ENCODE results near the gene KDR.

Gene KDR

DNA sequence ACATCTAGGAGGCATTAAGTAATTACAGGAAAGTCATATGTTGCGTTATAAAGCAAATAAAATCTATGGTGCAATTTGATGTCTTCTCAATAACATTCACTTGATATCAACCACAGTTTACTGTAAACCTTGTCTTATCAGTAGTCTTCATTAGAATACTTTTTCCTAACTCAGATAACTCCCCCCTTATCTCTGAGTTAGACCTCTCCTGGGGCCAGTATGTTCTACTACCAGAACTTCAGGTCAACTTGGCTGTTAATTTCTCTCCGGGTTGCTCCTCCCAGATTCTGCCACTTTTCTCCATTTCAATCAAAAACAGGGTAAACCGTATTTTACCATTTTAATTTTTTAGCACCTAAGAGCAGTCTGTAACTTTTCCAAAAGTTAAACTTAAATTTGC lies 50.0 kb downstream of the KDR start:
- ATAC-seq (ENCODE audit: insufficient read depth, low read depth), result no peak
- TF ChIP-seq, protein P1, sequence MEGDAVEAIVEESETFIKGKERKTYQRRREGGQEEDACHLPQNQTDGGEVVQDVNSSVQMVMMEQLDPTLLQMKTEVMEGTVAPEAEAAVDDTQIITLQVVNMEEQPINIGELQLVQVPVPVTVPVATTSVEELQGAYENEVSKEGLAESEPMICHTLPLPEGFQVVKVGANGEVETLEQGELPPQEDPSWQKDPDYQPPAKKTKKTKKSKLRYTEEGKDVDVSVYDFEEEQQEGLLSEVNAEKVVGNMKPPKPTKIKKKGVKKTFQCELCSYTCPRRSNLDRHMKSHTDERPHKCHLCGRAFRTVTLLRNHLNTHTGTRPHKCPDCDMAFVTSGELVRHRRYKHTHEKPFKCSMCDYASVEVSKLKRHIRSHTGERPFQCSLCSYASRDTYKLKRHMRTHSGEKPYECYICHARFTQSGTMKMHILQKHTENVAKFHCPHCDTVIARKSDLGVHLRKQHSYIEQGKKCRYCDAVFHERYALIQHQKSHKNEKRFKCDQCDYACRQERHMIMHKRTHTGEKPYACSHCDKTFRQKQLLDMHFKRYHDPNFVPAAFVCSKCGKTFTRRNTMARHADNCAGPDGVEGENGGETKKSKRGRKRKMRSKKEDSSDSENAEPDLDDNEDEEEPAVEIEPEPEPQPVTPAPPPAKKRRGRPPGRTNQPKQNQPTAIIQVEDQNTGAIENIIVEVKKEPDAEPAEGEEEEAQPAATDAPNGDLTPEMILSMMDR (IDR thresholded peaks at IDR 0.05; ENCODE audit: borderline replicate concordance, extremely low read depth, low read length, poor library complexity, severe bottlenecking), result no peak
- no peak for TF ChIP-seq EZH2 (IDR thresholded peaks at IDR 0.05; ENCODE audit: borderline replicate concordance, low read depth, low read length, severe bottlenecking)
- no peaks in the 10 kb centered on the region for H3K9me3 ChIP-seq (ENCODE audit: insufficient read depth, low read length, severe bottlenecking)
- no peak overlapping the region for H2AFZ ChIP-seq (ENCODE audit: low read depth, low read length)
- no peak overlapping the region for H3K4me2 ChIP-seq (ENCODE audit: insufficient read depth, low read length)
- peaks cover 3% of the 10 kb centered on the region for H3K27me3 ChIP-seq (ENCODE audit: insufficient read depth, low read length, poor library complexity)
- H3K9ac ChIP-seq (ENCODE audit: low read depth, low read length), result no peak overlapping the region
- no peaks in the 10 kb centered on the region for H3K79me2 ChIP-seq (ENCODE audit: insufficient read depth, low read length)
- DNase-seq, result no peak
- H3K36me3 ChIP-seq (ENCODE audit: insufficient read depth, low read length), result no peaks in the 10 kb centered on the region
- H4K20me1 ChIP-seq (ENCODE audit: insufficient read depth, low read length), result no peaks in the 10 kb centered on the region
- H3K4me3 ChIP-seq (ENCODE audit: low read depth in 1 of 2, low read length in 2 of 2), result no peak overlapping the region
- no peak overlapping the region for H3K27ac ChIP-seq (ENCODE audit: low read length)
- H3K4me1 ChIP-seq (ENCODE audit: insufficient read depth, low read length), result 0 out of 2 replicates have a peak, but pooled peaks cover 3% of the 10 kb centered on the region

DNA sequence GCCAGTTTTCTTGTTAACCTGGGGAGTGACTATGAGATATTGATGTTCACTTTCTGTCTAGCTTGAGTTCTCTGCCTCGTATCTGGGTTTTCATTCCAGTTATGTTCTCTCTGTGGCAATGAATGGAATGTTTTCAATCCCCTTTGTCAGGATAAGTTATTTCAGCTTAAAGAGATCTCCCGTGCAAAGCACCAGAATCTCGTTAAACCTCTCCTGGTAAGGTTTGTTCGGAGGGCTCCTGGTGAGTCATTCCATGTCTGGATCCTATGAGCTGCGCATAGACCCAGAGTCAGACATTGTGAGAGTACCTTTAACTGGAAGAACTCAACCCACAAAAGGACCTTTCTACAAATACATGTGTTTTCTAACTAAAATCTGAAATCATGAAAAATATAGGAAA lies 51.0 kb downstream of the KDR start:
- H3K27me3 ChIP-seq (ENCODE audit: insufficient read depth, low read length, poor library complexity), result no peaks in the 10 kb centered on the region
- H2AFZ ChIP-seq (ENCODE audit: low read depth, low read length), result no peak overlapping the region
- H3K9ac ChIP-seq (ENCODE audit: low read depth, low read length), result no peak overlapping the region
- DNase-seq, result no peak
- no peak overlapping the region for H3K27ac ChIP-seq (ENCODE audit: low read length)
- H3K79me2 ChIP-seq (ENCODE audit: insufficient read depth, low read length), result no peaks in the 10 kb centered on the region
- no peaks in the 10 kb centered on the region for H4K20me1 ChIP-seq (ENCODE audit: insufficient read depth, low read length)
- no peak for TF ChIP-seq EZH2 (IDR thresholded peaks at IDR 0.05; ENCODE audit: borderline replicate concordance, low read depth, low read length, severe bottlenecking)
- TF ChIP-seq, protein P1 (IDR thresholded peaks at IDR 0.05; ENCODE audit: borderline replicate concordance, extremely low read depth, low read length, poor library complexity, severe bottlenecking), result no peak
- 0 out of 2 replicates have a peak, but pooled peaks cover 3% of the 10 kb centered on the region for H3K4me1 ChIP-seq (ENCODE audit: insufficient read depth, low read length)
- no peak for ATAC-seq (ENCODE audit: insufficient read depth, low read depth)
- H3K36me3 ChIP-seq (ENCODE audit: insufficient read depth, low read length), result no peaks in the 10 kb centered on the region
- no peaks in the 10 kb centered on the region for H3K9me3 ChIP-seq (ENCODE audit: insufficient read depth, low read length, severe bottlenecking)
- no peak overlapping the region for H3K4me2 ChIP-seq (ENCODE audit: insufficient read depth, low read length)
- no peak overlapping the region for H3K4me3 ChIP-seq (ENCODE audit: low read depth in 1 of 2, low read length in 2 of 2)

DNA sequence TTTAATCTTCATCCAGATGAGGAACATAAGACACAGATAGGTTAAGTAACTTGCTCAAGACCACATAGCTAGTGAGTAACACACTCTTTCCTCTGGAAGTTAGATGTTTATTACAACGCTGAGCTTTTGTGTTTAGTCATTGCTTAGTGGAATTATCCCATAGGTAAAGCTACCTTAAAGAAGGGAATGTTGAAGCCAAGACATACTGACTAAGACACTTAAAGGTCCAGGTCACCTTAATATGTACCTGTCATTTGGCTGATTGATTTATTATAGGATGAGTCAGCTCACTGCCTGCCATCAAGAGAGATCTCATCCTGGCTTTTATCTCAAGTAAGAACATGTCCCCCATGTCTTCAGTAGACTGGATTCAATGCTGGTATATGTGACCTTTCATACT lies 53.4 kb downstream of the KDR start:
- ATAC-seq (ENCODE audit: insufficient read depth, low read depth) (no peak), DNase-seq (no peak)
- no peaks in the 10 kb centered on the region for H3K79me2 ChIP-seq (ENCODE audit: insufficient read depth, low read length)
- H3K4me1 ChIP-seq (ENCODE audit: insufficient read depth, low read length), result 0 out of 2 replicates have a peak, but pooled peaks cover 3% of the 10 kb centered on the region
- H3K9ac ChIP-seq (ENCODE audit: low read depth, low read length), result no peak overlapping the region
- no peaks in the 10 kb centered on the region for H4K20me1 ChIP-seq (ENCODE audit: insufficient read depth, low read length)
- H2AFZ ChIP-seq (ENCODE audit: low read depth, low read length), result no peak overlapping the region
- no peak overlapping the region for H3K27ac ChIP-seq (ENCODE audit: low read length)
- H3K4me2 ChIP-seq (ENCODE audit: insufficient read depth, low read length), result no peak overlapping the region
- H3K4me3 ChIP-seq (ENCODE audit: low read depth in 1 of 2, low read length in 2 of 2), result no peak overlapping the region
- H3K27me3 ChIP-seq (ENCODE audit: insufficient read depth, low read length, poor library complexity), result no peaks in the 10 kb centered on the region
- no peaks in the 10 kb centered on the region for H3K9me3 ChIP-seq (ENCODE audit: insufficient read depth, low read length, severe bottlenecking)
- no peak for TF ChIP-seq EZH2 (IDR thresholded peaks at IDR 0.05; ENCODE audit: borderline replicate concordance, low read depth, low read length, severe bottlenecking)
- TF ChIP-seq, protein P1 (IDR thresholded peaks at IDR 0.05; ENCODE audit: borderline replicate concordance, extremely low read depth, low read length, poor library complexity, severe bottlenecking), result no peak
- H3K36me3 ChIP-seq (ENCODE audit: insufficient read depth, low read length), result no peaks in the 10 kb centered on the region

DNA sequence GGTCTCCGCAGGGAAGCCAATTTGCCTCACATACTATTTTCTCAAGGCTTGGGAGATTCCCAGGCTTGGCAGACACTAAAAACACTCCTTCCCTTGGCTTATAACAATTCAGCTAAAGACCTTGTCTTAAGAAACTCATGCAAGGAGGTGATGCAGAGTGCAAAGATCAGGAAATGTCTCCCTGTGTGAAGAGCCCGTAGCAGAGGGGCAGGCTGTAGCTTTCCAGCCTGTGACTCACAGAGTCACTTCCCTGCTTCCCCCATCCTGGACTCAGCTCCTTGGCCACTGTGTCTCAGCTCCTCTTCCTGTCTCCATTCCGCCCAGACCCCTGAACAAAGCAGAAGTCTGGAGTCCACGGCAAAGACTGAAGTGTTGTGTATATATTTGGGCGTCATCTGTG lies 56.1 kb downstream of the KDR start:
- H3K27me3 ChIP-seq (ENCODE audit: insufficient read depth, low read length, poor library complexity), result no peaks in the 10 kb centered on the region
- H3K36me3 ChIP-seq (ENCODE audit: insufficient read depth, low read length), result no peaks in the 10 kb centered on the region
- H4K20me1 ChIP-seq (ENCODE audit: insufficient read depth, low read length), result no peaks in the 10 kb centered on the region
- H3K79me2 ChIP-seq (ENCODE audit: insufficient read depth, low read length), result no peaks in the 10 kb centered on the region
- no peak overlapping the region for H3K27ac ChIP-seq (ENCODE audit: low read length)
- no peak overlapping the region for H3K9ac ChIP-seq (ENCODE audit: low read depth, low read length)
- no peak overlapping the region for H3K4me3 ChIP-seq (ENCODE audit: low read depth in 1 of 2, low read length in 2 of 2)
- no peak for DNase-seq
- no peak overlapping the region for H3K4me2 ChIP-seq (ENCODE audit: insufficient read depth, low read length)
- TF ChIP-seq EZH2 (IDR thresholded peaks at IDR 0.05; ENCODE audit: borderline replicate concordance, low read depth, low read length, severe bottlenecking), result no peak
- TF ChIP-seq, protein P1 (IDR thresholded peaks at IDR 0.05; ENCODE audit: borderline replicate concordance, extremely low read depth, low read length, poor library complexity, severe bottlenecking), result no peak
- H3K4me1 ChIP-seq (ENCODE audit: insufficient read depth, low read length), result no peaks in the 10 kb centered on the region
- H3K9me3 ChIP-seq (ENCODE audit: insufficient read depth, low read length, severe bottlenecking), result no peaks in the 10 kb centered on the region
- H2AFZ ChIP-seq (ENCODE audit: low read depth, low read length), result no peak overlapping the region
- no peak for ATAC-seq (ENCODE audit: insufficient read depth, low read depth)

Measured in DND-41 (cell line).